Dermis blood vessel endothelial cell (primary cell): ENCODE measurements around the gene BFSP2. TPM values are rescaled to one million over a fixed set of nuclear protein-coding genes. Genes with fewer than 3 reads are reported as not detected.
"Not testable (repeated sequence)": the region's sequence is repeated elsewhere in the genome, so short reads cannot be mapped to it uniquely, and the experiment has no call there.

ENCODE experiments used
- DNase-seq: peaks from one replicate; pipeline ENCODE4 v3.0.0; 2010
- total RNA-seq: library from RNA; depleted of rRNA; stranded (reverse); fragments of >200 nt; gene quantifications from 2 replicates; pipeline ENCODE4 v1.2.3, GENCODE V29; 2014

The BFSP2 gene
- total RNA-seq, 1 donor from 2014 or later = not detected

DNA sequence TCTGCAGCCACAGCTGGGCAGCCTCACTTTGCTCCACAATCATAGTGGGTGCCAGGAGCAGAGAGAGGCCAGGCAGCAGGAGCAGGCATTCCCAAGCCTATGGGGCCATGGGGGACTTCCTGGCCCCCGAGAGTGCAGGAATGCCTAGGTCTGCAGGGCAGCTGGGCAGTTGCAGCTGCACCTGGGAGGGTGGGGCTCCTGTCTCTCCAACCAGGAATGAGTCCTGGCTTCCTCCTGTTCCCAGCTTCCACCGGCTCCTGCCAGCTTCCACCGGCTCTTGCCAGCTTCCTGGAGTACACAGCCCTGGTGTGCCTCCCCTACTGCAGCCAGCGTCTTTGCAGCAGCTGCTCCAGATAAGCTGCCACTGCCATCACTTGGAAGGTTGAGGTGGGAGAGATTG, 87.3 kb downstream of the BFSP2 start:
- no peak for DNase-seq

DNA sequence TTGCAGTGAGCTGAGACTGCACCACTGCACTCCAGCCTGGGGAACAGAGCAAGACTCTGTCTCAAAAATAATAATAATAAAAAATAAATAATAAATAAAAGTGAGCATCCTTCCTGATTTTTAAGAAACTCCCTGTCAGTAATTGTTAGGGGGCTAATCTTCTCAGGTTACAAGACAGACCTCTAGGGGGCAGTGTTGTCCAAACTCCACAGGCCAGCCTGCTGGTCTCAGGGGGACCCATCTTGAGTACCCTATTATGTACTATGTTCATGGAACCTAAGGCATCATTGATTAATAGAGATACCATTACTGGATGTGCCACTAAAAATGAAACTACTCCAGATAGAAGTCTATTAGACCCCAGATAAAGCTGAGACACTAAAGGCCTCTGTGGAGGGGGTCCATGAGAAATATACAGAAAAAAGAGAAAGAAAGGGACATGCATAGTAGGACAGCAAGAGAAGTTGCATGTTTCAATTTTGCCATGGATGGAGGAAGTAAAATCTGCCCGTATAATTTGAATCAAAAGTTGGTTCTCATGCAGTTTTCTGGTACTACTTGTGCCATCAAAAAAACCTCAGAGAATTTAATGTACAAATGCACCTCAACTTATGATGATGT, 88.2 kb downstream of the BFSP2 start:
- peak; percentile 76 for DNase-seq

DNA sequence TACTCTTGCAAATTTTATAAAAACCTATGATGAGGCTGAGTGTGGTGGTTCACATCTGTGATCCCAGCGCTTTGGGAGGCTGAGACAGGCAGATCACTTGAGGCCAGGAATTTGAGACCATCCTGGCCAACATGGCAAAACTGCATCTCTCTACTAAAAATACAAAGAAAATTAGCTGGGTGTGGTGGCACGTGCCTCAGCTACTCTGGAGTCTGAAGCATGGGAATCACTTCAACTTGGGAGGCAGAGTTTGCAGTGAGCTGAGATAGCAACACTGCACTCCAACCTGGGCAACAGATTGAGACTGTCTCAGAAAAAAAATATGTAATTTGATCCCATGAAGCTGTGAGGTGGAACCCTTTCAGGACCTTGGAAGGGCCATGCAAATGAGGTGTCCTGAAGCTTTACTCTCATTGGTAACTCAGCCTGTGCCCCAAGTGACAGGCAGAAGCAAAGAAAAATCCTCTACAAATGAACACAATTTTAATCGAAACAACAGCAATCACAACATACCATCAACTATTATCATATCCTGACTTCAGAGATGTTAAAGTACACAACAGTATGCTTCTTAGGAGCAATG, 89.0 kb downstream of the BFSP2 start:
- peak; percentile 55 for DNase-seq

DNA sequence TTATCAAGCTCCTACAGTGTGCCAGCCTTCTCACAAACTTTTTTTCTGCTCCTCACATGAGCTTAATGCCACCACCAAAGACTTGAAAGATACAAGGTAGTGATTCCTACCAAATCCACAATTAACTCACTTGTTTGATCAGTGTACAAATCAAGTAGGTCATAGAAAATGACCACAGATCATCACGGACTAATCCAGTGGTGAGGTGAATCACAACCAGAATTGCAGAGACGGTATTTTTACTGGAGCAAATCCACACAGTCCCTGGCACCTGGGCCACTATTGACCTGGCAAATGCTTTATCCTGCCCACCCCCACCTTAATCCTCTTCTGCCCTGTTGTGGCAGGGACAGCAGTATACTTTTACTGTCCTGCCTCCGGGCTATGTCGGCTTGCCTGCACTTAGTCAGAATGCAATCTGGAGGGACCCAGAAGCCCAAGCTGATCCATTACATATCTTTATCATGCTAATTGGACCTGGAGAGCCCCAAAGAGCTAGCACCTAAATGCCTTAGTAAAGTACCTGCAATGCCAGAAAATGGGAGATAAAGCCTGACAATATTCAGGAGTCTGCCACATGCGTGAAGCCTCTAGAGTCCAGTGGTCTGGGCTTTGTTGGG, 89.7 kb downstream of the BFSP2 start:
- no peak for DNase-seq

DNA sequence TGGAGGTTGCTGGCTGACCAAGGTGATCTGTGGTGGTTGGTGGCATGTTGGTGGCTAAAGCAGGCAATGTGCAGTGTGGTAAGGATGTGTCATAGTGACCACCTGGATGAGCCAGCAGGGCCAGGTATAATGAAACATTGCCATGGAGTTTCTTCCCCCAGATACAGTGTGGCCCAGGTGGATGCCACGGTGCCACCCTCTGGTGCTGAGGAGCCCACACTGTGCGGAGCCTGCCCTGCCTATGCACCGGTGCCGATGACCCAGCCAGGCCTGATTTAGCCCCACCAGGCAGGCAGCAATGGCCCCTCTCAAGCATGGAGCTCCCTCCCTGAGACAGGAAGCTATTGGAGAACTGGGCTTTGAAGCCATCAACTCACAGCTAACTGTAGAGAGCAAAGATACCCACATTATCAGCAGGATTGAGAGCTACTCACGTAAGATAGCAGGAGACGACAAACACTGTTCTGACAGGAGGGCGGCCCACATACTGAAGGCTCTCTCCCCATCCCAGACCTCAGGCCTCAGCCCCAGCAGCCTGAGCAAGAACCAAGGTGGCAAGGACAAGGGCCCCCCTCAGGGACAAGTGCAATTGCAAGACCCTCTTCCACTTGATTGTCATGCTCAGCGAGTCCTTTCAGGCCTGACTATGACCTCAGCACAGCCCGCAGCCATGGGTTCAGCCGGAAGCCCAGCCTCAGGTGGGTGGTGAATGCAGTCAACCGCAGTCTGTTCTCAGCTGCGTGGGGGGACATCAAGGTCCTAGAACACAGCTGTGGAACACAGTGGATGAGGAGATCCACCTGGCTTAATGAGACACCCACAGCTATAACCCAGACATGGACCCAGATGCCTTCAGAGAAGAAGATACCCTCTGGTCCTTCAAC, 90.9 kb downstream of the BFSP2 start:
- DNase-seq = no peak

DNA sequence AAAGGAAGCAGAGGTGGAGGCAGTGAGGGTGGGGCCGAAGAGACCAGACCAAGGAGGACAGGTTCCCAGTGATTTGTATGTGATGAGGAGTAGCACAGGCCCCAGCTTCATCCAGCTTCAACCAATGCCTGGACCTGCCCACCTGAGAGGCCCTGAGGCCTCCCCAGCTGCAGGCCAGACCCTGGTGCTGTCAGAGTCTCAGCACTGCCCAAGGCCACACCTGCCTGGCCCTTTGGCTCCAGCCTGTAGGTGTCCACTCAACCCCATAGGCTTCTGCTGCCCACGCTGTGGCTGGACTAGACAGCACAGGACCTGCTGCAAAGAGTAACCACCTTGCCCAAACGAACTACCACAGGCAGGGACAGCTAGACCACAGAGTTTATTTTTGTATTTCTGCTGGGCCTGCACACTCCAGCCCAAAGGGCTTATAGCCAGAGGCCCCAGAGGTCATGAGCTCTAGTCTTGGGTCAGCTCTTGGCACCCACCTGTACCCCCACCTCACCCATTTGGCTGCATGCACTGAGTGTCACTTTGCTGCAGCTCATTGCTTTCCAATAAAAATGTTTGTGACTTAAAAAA, 91.7 kb downstream of the BFSP2 start:
- DNase-seq = no peak

DNA sequence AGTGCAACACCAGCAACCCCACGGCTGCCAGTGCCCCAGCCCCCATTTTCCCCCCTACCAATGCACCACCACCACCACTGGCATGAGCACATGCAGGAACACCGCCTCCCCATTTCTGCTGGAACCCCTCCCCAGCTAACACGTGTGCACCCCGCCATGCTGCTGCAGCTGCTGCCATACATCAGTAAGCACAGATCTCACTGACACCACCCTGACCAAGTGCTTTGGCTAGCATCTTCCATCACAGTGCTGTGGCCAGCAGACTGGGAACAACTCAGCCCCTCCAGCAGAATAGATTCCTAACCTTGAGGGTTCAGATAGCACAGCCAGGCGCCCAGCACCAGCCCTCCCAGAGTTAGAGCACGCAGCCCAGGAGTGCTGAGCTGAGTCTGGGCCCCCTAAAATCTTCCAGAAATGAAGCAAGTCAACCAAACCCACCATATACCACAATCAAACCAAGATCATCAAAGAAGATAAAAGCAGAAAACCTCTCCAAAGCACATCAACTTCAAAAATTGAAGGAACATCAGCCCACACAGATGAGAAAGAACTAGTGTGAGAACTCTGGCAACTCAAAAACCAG, 92.4 kb downstream of the BFSP2 start:
- DNase-seq = no peak

DNA sequence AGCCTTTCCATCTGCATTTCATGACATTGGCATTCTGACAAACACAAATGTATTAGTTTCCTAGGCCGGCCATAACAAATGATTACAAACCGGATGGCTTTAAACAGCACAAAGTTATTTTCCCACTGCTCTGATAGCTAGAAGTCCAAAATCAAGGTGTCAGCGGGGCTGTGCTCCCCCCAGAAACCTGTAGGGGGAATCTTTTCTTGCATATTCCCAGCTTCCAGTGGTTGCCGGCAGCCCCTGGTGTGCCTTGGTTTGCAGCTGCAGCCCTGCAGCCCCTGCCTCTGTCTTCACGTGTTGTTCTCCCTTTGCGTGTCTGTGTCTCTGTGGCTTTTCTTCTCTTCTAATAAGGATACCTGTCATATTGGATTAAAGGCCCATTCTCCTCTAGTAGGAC, 94.6 kb downstream of the BFSP2 start:
- DNase-seq = peak; percentile 62

DNA sequence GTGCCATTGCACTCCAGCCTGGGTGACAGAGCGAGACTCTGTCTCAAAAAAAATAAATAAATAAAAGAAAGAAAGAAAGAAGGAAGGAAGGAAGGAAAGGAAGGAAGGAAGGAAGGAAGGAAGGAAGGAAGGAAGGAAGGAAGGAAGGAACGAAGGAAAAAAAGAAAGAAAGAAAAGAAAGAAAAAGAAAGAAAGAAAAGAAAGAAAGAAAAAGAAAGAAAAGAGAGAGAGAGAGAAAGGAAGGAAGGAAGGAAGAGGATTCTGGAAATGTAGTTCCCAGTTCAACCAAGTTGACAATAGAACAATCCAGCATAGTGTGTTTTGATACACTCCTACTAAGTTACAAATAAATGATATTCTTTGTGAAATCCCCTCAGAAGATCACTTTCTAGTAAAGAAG, 102.7 kb downstream of the BFSP2 start:
- DNase-seq = not testable (repeated sequence)

DNA sequence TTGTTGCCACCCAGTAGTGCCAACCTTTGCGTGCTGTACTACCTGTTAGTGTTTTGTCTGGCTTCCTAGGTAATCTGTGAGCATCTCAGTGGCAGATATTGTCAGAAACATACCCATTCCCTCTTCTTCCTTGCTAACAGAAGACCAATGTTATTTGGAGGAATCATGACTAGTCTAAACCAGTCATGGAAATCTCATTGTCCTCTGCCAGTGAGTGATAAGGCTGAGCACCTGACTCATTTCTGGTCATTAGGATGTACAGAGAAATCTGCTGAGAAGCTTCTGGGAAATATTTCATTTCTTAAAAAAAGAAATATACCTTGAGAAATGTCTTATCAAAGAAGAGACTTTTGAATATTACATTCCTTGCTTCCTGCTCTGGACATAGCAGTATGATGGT, 103.6 kb downstream of the BFSP2 start:
- DNase-seq = peak; percentile 66

DNA sequence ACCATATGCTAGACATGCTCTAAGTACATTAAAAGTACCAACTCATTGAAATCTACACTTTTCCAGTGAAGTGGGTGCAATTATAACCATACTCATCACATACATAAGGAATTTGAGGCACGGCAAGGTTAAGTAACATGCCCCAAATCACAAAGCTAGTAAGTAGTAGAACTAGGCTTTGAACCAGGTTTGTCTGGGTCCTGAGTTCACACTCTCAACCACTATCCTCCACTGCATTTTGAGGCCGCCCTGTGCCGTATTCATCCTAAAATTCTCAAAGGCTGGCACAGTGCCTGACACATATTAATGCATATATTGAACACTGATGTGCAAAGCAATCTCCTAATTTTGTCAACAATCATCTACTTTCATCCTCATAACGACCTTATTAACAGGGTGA, 104.9 kb downstream of the BFSP2 start:
- DNase-seq = no peak

DNA sequence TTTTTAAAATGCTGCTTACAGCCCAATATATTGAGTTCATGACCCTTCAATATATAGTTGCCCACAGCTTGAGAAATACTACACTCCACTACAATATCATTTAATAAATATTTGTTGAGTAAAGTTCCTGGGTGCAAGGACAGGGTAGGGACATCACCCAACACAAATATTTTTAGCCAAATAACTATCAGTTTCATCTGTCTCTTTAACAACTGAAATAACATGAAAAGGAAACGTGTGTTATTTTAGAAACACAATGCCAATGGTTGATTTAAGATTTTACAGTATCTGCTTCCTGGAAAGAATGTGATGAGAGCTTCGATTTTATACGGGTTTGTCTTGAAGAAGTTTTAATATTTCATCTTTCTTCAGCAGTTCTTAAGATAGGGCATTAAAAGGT, 106.0 kb downstream of the BFSP2 start:
- peak; percentile 51 for DNase-seq

DNA sequence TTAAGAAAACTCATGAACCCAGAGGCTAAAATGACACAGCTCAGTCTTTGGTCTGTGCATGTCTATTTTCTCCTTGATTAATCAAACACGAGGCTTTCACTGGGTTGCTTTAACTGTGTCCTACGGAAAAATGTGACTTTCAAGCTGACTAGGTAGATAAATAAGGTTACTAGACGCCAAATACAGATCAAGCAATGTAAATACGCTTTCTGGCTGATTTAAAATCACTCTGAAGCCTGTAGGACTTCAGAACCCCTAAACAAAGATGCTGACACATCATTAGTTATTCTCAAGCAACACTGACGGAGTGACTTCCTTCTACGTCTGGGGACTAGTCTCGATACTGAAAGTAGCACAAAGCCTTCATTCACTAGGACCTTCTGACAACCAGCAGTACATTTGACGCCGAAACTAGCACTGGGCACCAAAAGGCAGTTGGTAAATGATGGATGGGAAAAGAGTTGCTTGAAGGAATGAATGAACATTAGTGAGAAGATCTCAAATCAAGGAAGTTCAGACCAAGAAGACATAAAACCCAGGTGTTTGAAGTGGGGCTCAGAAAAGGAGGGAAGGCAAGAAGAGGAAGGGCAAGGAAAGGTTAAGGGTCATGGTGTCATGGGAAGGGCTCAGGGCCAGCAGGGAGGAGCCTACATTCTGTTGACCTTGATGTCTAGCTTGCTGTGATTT, 106.5 kb downstream of the BFSP2 start:
- peak; percentile 55 for DNase-seq

DNA sequence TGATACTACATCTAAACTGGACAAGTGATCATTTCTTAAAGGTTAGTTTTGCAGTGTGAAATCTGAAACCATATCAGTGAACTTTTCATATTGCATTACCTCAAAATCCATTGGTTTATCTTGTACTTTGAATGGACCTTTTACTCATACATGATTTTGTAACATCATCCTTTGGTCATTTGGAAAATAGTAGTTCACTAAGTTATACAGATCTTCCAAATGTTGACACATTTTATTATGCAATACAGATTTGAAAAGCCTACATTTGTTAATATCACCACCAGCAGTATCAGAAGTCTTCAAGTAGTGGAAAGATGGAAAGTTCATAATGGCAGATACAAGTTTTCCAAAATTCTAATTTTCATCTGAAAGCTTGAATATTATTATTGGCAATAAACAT, 109.6 kb downstream of the BFSP2 start:
- no peak for DNase-seq

DNA sequence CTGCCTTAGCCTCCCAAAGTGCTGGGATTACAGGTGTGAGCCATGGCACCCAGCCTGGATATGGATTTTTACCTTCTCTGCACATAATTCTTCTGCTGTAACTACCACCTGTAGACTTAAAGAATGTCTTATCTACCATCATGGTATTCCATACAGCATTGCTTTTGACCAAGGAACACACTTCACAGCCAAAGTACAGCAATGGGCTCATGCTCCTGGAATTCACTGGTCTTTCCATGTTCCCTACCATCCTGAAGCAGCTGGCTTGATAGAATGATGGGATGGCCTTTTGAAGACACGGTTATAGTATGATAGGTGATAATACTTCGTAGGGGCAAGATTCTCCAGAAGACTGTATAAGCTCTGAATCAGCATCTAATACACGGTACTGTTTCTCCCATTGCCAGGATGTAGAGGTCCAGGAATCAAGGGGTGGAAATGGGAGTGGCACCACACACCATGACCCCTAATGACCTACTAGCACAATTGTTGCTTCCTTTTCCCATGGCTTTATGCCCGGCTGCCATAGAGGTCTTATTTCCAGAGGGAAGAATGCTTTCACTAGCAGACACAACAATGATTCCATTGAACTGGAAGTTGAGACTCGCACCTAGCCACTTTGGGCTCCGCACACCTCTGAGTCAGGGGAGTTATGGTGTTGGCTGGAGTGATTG, 112.7 kb downstream of the BFSP2 start:
- DNase-seq = peak; percentile 80

DNA sequence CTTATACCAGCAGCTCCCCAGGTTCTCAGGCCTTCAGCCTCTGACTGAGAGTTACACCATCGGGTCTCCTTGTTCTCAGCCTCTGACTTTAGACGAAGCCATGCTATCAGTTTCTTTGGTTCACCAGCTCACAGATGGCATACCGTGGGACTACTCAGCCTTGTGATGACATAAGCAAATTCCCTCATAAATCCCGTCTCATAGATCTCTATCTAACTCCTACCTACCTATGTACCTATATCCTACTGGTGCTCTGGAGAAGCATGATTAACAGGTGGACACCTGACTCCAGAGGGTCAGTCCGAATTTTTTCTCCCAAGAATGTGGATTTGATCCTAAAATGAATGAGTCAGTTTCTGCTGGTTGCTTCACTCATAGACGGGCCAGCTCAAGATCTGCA, 114.6 kb downstream of the BFSP2 start:
- no peak for DNase-seq

DNA sequence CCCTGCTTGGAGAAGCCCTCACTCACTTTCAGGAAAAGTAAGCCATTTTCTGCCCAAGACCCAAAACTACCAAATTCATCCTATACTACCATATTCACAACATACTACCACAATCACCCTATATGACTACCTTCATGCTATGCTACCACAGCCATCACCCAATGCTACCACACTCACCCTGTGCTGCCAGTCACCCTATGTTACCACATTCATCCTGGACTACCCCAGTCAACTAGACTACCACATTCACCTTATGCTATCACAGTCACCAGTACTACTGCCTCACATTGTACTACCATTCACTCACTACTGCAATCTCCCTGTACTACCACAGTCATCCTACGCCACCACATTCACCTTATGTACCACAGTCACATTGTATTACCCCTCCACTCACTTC, 115.3 kb downstream of the BFSP2 start:
- no peak for DNase-seq

DNA sequence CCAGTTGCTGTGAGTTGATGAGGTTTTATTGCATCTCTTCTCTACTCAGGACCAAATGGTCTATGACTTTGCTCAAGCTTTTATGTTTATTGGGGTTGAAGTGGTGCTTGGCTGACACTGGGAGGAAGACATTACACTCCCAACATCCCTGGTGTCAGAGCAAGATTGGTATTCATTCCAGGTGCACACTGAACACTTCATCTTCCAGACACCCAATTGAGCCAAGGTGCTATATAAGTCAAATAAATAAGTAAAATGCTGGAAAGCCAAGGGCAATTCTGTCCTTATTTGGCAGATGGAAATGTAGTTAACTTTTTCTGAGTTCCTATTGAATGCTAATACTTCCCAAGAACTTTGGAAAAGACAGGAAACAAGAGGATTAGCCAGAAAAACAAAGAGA, 120.4 kb downstream of the BFSP2 start:
- DNase-seq = no peak

DNA sequence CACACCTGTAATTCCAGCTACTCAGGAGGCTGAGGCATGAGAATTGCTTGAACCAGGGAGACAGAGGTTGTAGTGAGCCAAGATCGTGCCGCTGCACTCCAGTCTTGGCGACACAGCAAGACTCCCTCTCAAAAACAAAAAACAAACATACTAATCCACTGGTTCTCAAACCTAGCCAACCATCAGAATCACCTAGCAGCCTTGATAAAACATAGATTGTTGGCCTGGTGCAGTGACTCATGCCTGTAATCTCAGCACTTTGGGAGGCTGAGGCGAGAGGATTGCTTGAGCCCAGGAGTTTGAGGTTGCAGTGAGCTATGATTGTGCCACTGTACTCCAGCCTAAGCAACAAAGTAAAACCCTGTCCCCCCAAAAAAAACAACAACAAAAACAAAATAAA, 121.1 kb downstream of the BFSP2 start:
- DNase-seq = not testable (repeated sequence)

DNA sequence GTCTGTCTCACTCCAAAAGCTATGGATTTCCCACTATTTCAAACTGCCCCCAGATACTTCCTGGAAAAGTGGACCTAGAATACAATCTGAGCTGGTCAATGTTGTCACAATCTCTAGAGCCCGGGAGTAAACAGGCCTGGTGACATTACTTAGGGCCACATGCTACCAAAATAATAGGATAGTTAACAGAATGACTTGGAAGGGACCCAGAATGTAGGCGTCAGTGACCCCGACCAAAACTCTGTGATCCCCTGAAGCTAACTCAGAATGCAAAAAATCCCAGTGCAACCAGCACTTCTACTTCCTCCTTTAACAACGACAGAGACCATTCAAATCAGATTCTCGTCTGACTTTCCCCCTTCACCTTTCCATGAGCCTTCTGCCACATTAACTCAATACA, 122.1 kb downstream of the BFSP2 start:
- no peak for DNase-seq

DNA sequence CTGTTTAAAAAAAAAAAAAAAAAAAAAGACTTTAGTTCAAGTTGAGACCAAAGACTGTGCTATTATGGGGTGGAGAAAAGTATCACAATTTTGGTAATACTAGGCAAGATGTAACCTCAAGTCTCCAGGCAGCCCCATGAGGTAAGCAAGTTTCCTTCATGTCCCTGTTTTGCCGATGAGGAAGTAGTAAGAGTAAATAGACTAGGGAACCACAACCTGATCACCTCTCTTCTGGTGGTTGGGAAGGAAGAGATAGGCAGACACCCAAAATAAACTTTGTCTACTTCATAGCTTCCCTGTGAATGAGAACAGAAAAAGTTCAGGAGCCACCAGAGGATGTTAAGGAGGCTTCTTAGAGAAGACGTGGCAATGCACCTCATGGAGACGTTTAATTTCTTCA, 123.9 kb downstream of the BFSP2 start:
- DNase-seq = not testable (repeated sequence)
